B cell (primary cell): ENCODE measurements around the gene MAPKAP1. TPM values are rescaled to one million over a fixed set of nuclear protein-coding genes. Genes with fewer than 3 reads are reported as not detected.

ENCODE experiments used
- ATAC-seq: fragments of 200-7000 bp; cut with Tn5 transposase; one replicate; pipeline ENCODE4 v1.10.0; 2021; ENCODE audit warnings: low read depth, mild to moderate bottlenecking, moderate number of reproducible peaks, moderate library complexity
- CTCF ChIA-PET: fragments of 350-600 bp; sonication (Branson Sonifier 250); formaldehyde crosslinking; loops from one replicate; lab custom pipeline; 2021; ENCODE audit warnings: antibody characterized with exemption, inconsistent platforms; lab: Charles Lee
- POLR2A ChIA-PET: fragments of 350-600 bp; sonication (Branson Sonifier 250); formaldehyde crosslinking; loops from one replicate; lab custom pipeline; 2021; ENCODE audit warnings: antibody characterized with exemption; lab: Charles Lee
- DNase-seq: peaks from one replicate; pipeline ENCODE4 v3.0.0; 2013
- H2AFZ ChIP-seq: 2 replicates; pipeline ENCODE4 v1.6.1; 2012; ENCODE audit warnings: mild to moderate bottlenecking, low read depth, low read length; ENCODE audit not compliant: insufficient read depth, poor library complexity, severe bottlenecking
- H3K27ac ChIP-seq, 2 donors: 1 replicate in 1 of 2; 2 replicates in 1 of 2; pipeline ENCODE4 v1.5.1; 2012 to 2013; ENCODE audit warnings: low read length in 2 of 2, mild to moderate bottlenecking in 2 of 2, moderate library complexity in 1 of 2
- H3K27me3 ChIP-seq, 4 experiments: fragments of 200-600 bp in 1 of 4; sonication (generic) in 1 of 4; replicated peaks in 1 of 4; 1 replicate in 2 of 4; 2 replicates in 2 of 4; pipeline versions ENCODE4 v1.6.1 to v1.7.0; 2013 to 2016; ENCODE audit warnings: low read length in 3 of 4, mild to moderate bottlenecking in 2 of 4, mixed read lengths in 1 of 4, moderate library complexity in 1 of 4; ENCODE audit not compliant: insufficient read depth in 4 of 4, control insufficient read depth in 3 of 4; ENCODE audit errors: control extremely low read depth in 1 of 4
- H3K36me3 ChIP-seq, 2 experiments: replicated peaks in 1 of 2; 1 replicate in 1 of 2; 2 replicates in 1 of 2; pipeline versions ENCODE4 v1.6.1 to v1.7.1; 2013; ENCODE audit warnings: low read length in 1 of 2; ENCODE audit not compliant: insufficient read depth in 2 of 2, control insufficient read depth in 1 of 2; ENCODE audit errors: control extremely low read depth in 1 of 2, extremely low read depth in 1 of 2
- H3K4me1 ChIP-seq, 2 donors: fragments of 200-600 bp in 1 of 2; sonication (generic) in 1 of 2; 1 replicate in 1 of 2; 2 replicates in 1 of 2; pipeline versions ENCODE4 v1.5.1 to v1.6.1; 2013 to 2017; ENCODE audit warnings: low read length in 2 of 2; ENCODE audit not compliant: control insufficient read depth in 2 of 2, insufficient read depth in 2 of 2
- H3K4me2 ChIP-seq: replicated peaks from 2 replicates; pipeline ENCODE3; 2012; ENCODE audit warnings: mild to moderate bottlenecking, low read depth, low read length; ENCODE audit not compliant: poor library complexity, severe bottlenecking
- H3K4me3 ChIP-seq, 5 experiments: fragments of 200-600 bp in 1 of 5; sonication (generic) in 1 of 5; 1 replicate in 3 of 5; 2 replicates in 2 of 5; pipeline versions ENCODE4 v1.5.1 to v1.7.0; 2011 to 2016; ENCODE audit warnings: low read length in 4 of 5, mild to moderate bottlenecking in 4 of 5, low read depth in 2 of 5, control low read depth in 1 of 5, moderate library complexity in 1 of 5; ENCODE audit not compliant: insufficient read depth in 1 of 5; ENCODE audit errors: control extremely low read depth in 1 of 5, extremely low read depth in 1 of 5
- H3K79me2 ChIP-seq: fragments of 200-600 bp; sonication (generic); one replicate; pipeline ENCODE4 v1.6.0; 2016; ENCODE audit warnings: low read length; ENCODE audit not compliant: control insufficient read depth, insufficient read depth
- H3K9ac ChIP-seq: fragments of 200-600 bp; sonication (generic); 2 replicates; pipeline ENCODE4 v1.6.1; 2017; ENCODE audit warnings: mild to moderate bottlenecking, low read length, moderate library complexity
- H3K9me3 ChIP-seq, 3 donors: one replicate each; pipeline versions ENCODE4 v1.6.1 to v1.7.1; 2013; ENCODE audit warnings: low read length in 2 of 3; ENCODE audit not compliant: control insufficient read depth in 2 of 3, insufficient read depth in 1 of 3; ENCODE audit errors: control extremely low read depth in 1 of 3
- H4K20me1 ChIP-seq: 2 replicates; pipeline ENCODE4 v1.6.0; 2012; ENCODE audit warnings: mild to moderate bottlenecking, low read length; ENCODE audit not compliant: insufficient read depth, control insufficient read depth, poor library complexity, severe bottlenecking
- H3K27ac Mint-ChIP-seq: one replicate; pipeline ENCODE4 v1.8.0; 2021; ENCODE audit warnings: mixed read lengths
- H3K27me3 Mint-ChIP-seq: one replicate; pipeline ENCODE4 v1.8.0; 2021; ENCODE audit warnings: mixed read lengths
- H3K4me1 Mint-ChIP-seq: one replicate; pipeline ENCODE4 v1.8.0; 2021; ENCODE audit warnings: mixed read lengths
- H3K4me3 Mint-ChIP-seq: one replicate; pipeline ENCODE4 v1.8.0; 2021; ENCODE audit warnings: mixed read lengths
- H3K9me3 Mint-ChIP-seq: one replicate; pipeline ENCODE4 v1.8.0; 2022; ENCODE audit warnings: mixed read lengths; ENCODE audit not compliant: insufficient read depth
- EZH2 ChIP-seq: IDR thresholded peaks from 2 replicates; pipeline ENCODE4 v1.6.1; 2012; ENCODE audit warnings: borderline replicate concordance, low read depth, mild to moderate bottlenecking, moderate library complexity, low read length; ENCODE audit not compliant: insufficient read depth, poor library complexity, severe bottlenecking
- WGBS: methylation state at CpG from one replicate; pipeline ENCODE4 v1.1.5; 2013; ENCODE audit warnings: missing lambda C conversion rate; ENCODE audit not compliant: insufficient coverage; 5-methylcytosine and 5-hydroxymethylcytosine counted together
- intact Hi-C: fragments of 100-400 bp; cut with micrococcal nuclease; formaldehyde crosslinking; loops from one replicate; pipeline ENCODE4 v1.10.0; 2022
- polyA plus RNA-seq: library from polyadenylated mRNA; depleted of rRNA; stranded (reverse); fragments of >200 nt; gene quantifications from 2 replicates; pipeline ENCODE4 v1.2.3, GENCODE V29; 2012
- total RNA-seq, 2 donors: library from RNA; stranded (reverse); fragments of 120-200 nt in 1 of 2; gene quantifications; 1 replicate in 1 of 2; 2 replicates in 1 of 2; pipeline versions ENCODE4 v1.2.3 to v1.2.4, GENCODE V29; 2013 to 2022
- TF ChIP-seq, protein P1 (sequence below): fragments of 200-600 bp; IDR thresholded peaks from one replicate; pipeline ENCODE4 v1.8.0; 2022; ENCODE audit warnings: antibody characterized with exemption, mild to moderate bottlenecking

Gene MAPKAP1
- total and polyA plus RNA-seq, 2 donors (not counting 1 experiment from before 2014, with no cell fraction given), result 51.6 to 62.4 TPM

DNA sequence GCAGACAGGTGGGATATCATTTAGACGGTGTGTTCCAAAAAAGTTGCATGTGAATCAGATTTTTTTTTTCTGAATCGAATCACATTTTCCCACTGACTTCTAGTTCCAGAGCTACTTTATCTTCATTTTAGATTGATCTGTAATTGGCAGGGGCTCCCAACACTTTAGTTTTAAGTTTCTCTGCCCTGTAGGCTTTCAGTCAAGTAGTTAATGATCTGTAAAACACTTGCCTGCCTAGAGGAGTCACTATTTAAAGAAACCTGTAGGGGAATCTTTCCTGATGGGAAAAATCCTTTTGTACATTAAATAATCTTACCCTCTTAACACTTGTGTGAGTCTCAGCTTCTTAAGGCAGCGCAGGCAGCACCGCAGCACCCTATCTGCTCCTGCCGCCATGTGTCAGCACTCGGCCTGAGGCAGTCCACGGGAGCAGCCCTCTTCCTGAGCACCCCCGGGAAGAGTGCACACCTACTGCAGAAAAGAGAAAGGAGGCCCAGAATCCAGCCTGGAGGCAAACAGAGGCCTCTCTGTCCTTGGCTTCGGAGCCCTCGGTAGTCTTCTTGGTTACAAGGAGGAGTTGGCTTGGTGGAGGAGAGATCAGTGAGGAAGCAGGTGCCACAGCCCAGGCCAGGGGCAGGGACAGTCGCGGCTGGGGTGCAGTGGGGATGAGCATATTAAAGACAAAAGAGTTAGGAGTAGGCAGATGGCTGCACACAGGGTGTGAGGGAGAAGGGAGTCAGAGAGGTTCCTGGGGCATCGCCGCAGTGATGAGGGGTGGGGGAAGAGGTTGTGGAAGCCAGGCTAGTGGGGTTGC lies 236.0 kb downstream of the MAPKAP1 start:
- H3K9me3 ChIP-seq, result no peaks in the 10 kb centered on the region
- H3K4me1 ChIP-seq, result no peaks in the 10 kb centered on the region
- no peaks in the 10 kb centered on the region for H4K20me1 ChIP-seq
- H3K4me2 ChIP-seq, result no peak overlapping the region
- WGBS, result over 99% methylated on average over 11 of the region's 14 CpGs
- ChIA-PET CTCF (no interaction called here), POLR2A (no interaction called here)
- intact Hi-C loops, result no loop called here
- H3K9ac ChIP-seq, result no peak overlapping the region
- DNase-seq (no peak), ATAC-seq (no peak)
- no peak overlapping the region for H2AFZ ChIP-seq
- no peaks in the 10 kb centered on the region for H3K79me2 ChIP-seq
- H3K27me3 ChIP-seq, result no peaks in the 10 kb centered on the region
- H3K36me3 ChIP-seq, result peaks cover 0 to 37% of the 10 kb centered on the region in 2 experiments
- Mint-ChIP-seq H3K9me3 (no peaks in the 10 kb centered on the region), H3K4me3 (no peak overlapping the region), H3K27ac (no peak overlapping the region), H3K27me3 (no peaks in the 10 kb centered on the region), H3K4me1 (no peaks in the 10 kb centered on the region)
- TF ChIP-seq EZH2, result no peak
- TF ChIP-seq, protein P1, sequence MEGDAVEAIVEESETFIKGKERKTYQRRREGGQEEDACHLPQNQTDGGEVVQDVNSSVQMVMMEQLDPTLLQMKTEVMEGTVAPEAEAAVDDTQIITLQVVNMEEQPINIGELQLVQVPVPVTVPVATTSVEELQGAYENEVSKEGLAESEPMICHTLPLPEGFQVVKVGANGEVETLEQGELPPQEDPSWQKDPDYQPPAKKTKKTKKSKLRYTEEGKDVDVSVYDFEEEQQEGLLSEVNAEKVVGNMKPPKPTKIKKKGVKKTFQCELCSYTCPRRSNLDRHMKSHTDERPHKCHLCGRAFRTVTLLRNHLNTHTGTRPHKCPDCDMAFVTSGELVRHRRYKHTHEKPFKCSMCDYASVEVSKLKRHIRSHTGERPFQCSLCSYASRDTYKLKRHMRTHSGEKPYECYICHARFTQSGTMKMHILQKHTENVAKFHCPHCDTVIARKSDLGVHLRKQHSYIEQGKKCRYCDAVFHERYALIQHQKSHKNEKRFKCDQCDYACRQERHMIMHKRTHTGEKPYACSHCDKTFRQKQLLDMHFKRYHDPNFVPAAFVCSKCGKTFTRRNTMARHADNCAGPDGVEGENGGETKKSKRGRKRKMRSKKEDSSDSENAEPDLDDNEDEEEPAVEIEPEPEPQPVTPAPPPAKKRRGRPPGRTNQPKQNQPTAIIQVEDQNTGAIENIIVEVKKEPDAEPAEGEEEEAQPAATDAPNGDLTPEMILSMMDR, result no peak
- H3K27ac ChIP-seq, result no peak overlapping the region
- no peak overlapping the region for H3K4me3 ChIP-seq

DNA sequence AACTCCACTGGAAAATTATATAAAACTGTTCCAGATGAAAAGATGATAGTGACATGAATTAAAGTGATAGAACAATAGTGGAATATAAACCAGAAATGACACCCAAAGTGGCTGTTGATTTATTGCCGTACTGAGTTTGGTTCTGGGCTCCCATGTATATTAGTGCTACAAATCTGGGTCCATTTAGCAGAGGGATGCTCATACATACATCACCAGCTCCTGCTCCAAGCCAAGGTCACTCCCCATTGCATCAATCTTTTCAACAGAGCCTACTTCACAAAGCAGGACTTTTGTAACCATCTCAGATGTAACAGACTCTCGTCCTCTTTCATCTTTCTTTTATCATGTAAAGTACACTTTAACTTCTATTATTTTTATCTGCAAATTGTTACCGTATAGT lies 236.8 kb downstream of the MAPKAP1 start:
- H2AFZ ChIP-seq, result no peak overlapping the region
- intact Hi-C loops, result no loop called here
- Mint-ChIP-seq H3K4me1 (no peaks in the 10 kb centered on the region), H3K9me3 (no peaks in the 10 kb centered on the region), H3K4me3 (no peak overlapping the region), H3K27ac (no peak overlapping the region), H3K27me3 (no peaks in the 10 kb centered on the region)
- no peaks in the 10 kb centered on the region for H3K4me1 ChIP-seq
- WGBS, result 100% methylated on average over 1 of the region's 3 CpGs
- no peak overlapping the region for H3K4me3 ChIP-seq
- H3K4me2 ChIP-seq, result no peak overlapping the region
- H4K20me1 ChIP-seq, result no peaks in the 10 kb centered on the region
- H3K9ac ChIP-seq, result no peak overlapping the region
- no peaks in the 10 kb centered on the region for H3K27me3 ChIP-seq
- H3K9me3 ChIP-seq, result no peaks in the 10 kb centered on the region
- POLR2A ChIA-PET, result no interaction called here
- peaks cover 0 to 33% of the 10 kb centered on the region in 2 experiments for H3K36me3 ChIP-seq
- no peak for DNase-seq
- no peak for ATAC-seq
- CTCF ChIA-PET, result no interaction called here
- no peak for TF ChIP-seq EZH2
- TF ChIP-seq, protein P1, result no peak
- H3K79me2 ChIP-seq, result no peaks in the 10 kb centered on the region
- H3K27ac ChIP-seq, result no peak overlapping the region
